Peyer's patch (tissue), 4 donors: Measurements from ENCODE around the gene BCL7C.

Experiments
- POLR2A ChIP-seq, 2 donors: fragments of 450-650 bp; IDR thresholded peaks; one replicate each; pipeline ENCODE4 v1.5.1; 2017; ENCODE audit warnings: antibody characterized with exemption in 2 of 2, mild to moderate bottlenecking in 2 of 2, moderate library complexity in 2 of 2
- TF ChIP-seq, protein P1 (sequence below), 6 experiments: fragments of 450-650 bp in 4 of 6; fragments of 200-600 bp in 2 of 6; sonication (generic) in 1 of 6; IDR thresholded peaks; one replicate each; pipeline ENCODE4 v1.5.1; 2017 to 2019; ENCODE audit warnings: antibody characterized with exemption in 6 of 6, mild to moderate bottlenecking in 3 of 6, moderate library complexity in 1 of 6

DNA sequence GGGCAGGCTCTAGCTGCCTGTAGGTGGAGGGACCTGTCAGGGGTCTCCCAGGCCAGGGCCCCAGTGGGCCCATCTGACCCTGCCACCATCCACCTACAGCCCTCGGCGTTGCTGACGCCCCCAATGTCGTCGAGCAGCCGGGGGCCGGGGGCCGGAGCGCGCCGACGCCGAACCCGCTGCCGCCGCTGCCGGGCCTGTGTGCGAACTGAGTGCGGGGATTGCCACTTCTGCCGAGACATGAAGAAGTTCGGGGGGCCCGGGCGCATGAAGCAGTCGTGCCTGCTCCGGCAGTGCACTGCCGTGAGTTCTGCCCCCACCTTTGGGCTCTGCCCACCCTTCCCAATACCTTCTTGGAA lies 31.7 kb upstream of the BCL7C start:
- TF ChIP-seq, protein P1, sequence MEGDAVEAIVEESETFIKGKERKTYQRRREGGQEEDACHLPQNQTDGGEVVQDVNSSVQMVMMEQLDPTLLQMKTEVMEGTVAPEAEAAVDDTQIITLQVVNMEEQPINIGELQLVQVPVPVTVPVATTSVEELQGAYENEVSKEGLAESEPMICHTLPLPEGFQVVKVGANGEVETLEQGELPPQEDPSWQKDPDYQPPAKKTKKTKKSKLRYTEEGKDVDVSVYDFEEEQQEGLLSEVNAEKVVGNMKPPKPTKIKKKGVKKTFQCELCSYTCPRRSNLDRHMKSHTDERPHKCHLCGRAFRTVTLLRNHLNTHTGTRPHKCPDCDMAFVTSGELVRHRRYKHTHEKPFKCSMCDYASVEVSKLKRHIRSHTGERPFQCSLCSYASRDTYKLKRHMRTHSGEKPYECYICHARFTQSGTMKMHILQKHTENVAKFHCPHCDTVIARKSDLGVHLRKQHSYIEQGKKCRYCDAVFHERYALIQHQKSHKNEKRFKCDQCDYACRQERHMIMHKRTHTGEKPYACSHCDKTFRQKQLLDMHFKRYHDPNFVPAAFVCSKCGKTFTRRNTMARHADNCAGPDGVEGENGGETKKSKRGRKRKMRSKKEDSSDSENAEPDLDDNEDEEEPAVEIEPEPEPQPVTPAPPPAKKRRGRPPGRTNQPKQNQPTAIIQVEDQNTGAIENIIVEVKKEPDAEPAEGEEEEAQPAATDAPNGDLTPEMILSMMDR (IDR thresholded peaks at IDR 0.05): no peak
- no peak for TF ChIP-seq POLR2A (IDR thresholded peaks at IDR 0.05)
